ENCODE data around the gene PHF21B. TPM values are rescaled to one million over a fixed set of nuclear protein-coding genes. Genes with fewer than 3 reads are reported as not detected.
"Not testable (repeated sequence)": the region's sequence is repeated elsewhere in the genome, so short reads cannot be mapped to it uniquely, and the experiment has no call there.

The PHF21B gene
- total and polyA plus RNA-seq, 7 experiments from 2014 or later: not detected

GRCh38 chr22:44854641-44855040 lies 155.2 kb downstream of the PHF21B start:
- H3K4me3 Mint-ChIP-seq; H3K36me3 ChIP-seq (ENCODE audit: control insufficient read depth in 2 of 3, insufficient read depth in 3 of 3, low read length in 3 of 3); H3K36me3 Mint-ChIP-seq; H3K4me1 ChIP-seq (ENCODE audit: control insufficient read depth in 2 of 2, insufficient read depth in 2 of 2, low read length in 2 of 2); H3K27me3 Mint-ChIP-seq; ATAC-seq; POLR2A ChIA-PET; H3K27me3 ChIP-seq (ENCODE audit: control insufficient read depth in 2 of 2, insufficient read depth in 2 of 2, low read length in 2 of 2); H3K27ac Mint-ChIP-seq; intact Hi-C loops (cut with micrococcal nuclease); H3K4me1 Mint-ChIP-seq; H3K9me3 Mint-ChIP-seq; H3K9me3 ChIP-seq (ENCODE audit: control insufficient read depth in 2 of 3, low read length in 3 of 3); H3K4me3 ChIP-seq (ENCODE audit: low read length); CTCF ChIA-PET; H3K27ac ChIP-seq (ENCODE audit: low read depth, low read length); DNase-seq: not testable (repeated sequence)

- DNase-seq (no peak), ATAC-seq (no peak)
- intact Hi-C loops (cut with micrococcal nuclease): no loop called here
- Mint-ChIP-seq H3K27me3 (no peaks in the 10 kb centered on the region), H3K4me1 (no peaks in the 10 kb centered on the region), H3K36me3 (no peaks in the 10 kb centered on the region), H3K27ac (no peak overlapping the region), H3K9me3 (no peaks in the 10 kb centered on the region), H3K4me3 (no peak overlapping the region)
- no peaks in the 10 kb centered on the region for H3K27me3 ChIP-seq (ENCODE audit: control insufficient read depth in 2 of 2, insufficient read depth in 2 of 2, low read length in 2 of 2)
- H3K27ac ChIP-seq (ENCODE audit: low read depth, low read length): no peak overlapping the region
- H3K36me3 ChIP-seq (ENCODE audit: control insufficient read depth in 2 of 3, insufficient read depth in 3 of 3, low read length in 3 of 3): no peaks in the 10 kb centered on the region
- CTCF ChIA-PET: no interaction called here
- no peaks in the 10 kb centered on the region for H3K9me3 ChIP-seq (ENCODE audit: control insufficient read depth in 2 of 3, low read length in 3 of 3)
- H3K4me1 ChIP-seq (ENCODE audit: control insufficient read depth in 2 of 2, insufficient read depth in 2 of 2, low read length in 2 of 2): no peaks in the 10 kb centered on the region
- H3K4me3 ChIP-seq (ENCODE audit: low read length): no peak overlapping the region
- POLR2A ChIA-PET: no interaction called here
Measured at GRCh38 chr22:44850946-44851345, 158.9 kb downstream of the PHF21B start.

GRCh38 chr22:44848791-44849420 lies 160.9 kb downstream of the PHF21B start:
- CTCF ChIA-PET: no interaction called here

GRCh38 chr22:44848296-44848741 lies 161.5 kb downstream of the PHF21B start:
- no peak overlapping the region for H3K27ac ChIP-seq (ENCODE audit: low read depth, low read length)
- no peak for ATAC-seq
- no peaks in the 10 kb centered on the region for H3K27me3 ChIP-seq (ENCODE audit: control insufficient read depth in 2 of 2, insufficient read depth in 2 of 2, low read length in 2 of 2)
- H3K9me3 ChIP-seq (ENCODE audit: control insufficient read depth in 2 of 3, low read length in 3 of 3): no peaks in the 10 kb centered on the region
- ChIA-PET POLR2A (no interaction called here), CTCF (no interaction called here)
- peaks cover 0 to 5% (median 4%) of the 10 kb centered on the region in 5 donors for H3K36me3 Mint-ChIP-seq
- DNase-seq: no peak
- no peak overlapping the region for H3K4me3 Mint-ChIP-seq
- intact Hi-C loops (cut with micrococcal nuclease): no loop called here
- no peaks in the 10 kb centered on the region for H3K4me1 Mint-ChIP-seq
- H3K36me3 ChIP-seq (ENCODE audit: control insufficient read depth in 2 of 3, insufficient read depth in 3 of 3, low read length in 3 of 3): no peaks in the 10 kb centered on the region
- H3K4me1 ChIP-seq (ENCODE audit: control insufficient read depth in 2 of 2, insufficient read depth in 2 of 2, low read length in 2 of 2): no peaks in the 10 kb centered on the region
- H3K4me3 ChIP-seq (ENCODE audit: low read length): no peak overlapping the region
- peaks cover 0 to 20% (median 9%) of the 10 kb centered on the region in 11 donors for H3K9me3 Mint-ChIP-seq
- no peak overlapping the region for H3K27ac Mint-ChIP-seq
- peaks cover 0 to 5% (median 0%) of the 10 kb centered on the region in 5 donors for H3K27me3 Mint-ChIP-seq

More at GRCh38 chr22:44848791-44849420, 160.9 kb downstream of the PHF21B start:
- Histone ChIP-seq H3K27ac (ENCODE audit: low read depth, low read length) (no peak overlapping the region), H3K27me3 (ENCODE audit: control insufficient read depth in 2 of 2, insufficient read depth in 2 of 2, low read length in 2 of 2) (no peaks in the 10 kb centered on the region), H3K36me3 (ENCODE audit: control insufficient read depth in 2 of 3, insufficient read depth in 3 of 3, low read length in 3 of 3) (no peaks in the 10 kb centered on the region), H3K4me3 (ENCODE audit: low read length) (no peak overlapping the region), H3K4me1 (ENCODE audit: control insufficient read depth in 2 of 2, insufficient read depth in 2 of 2, low read length in 2 of 2) (no peaks in the 10 kb centered on the region), H3K9me3 (ENCODE audit: control insufficient read depth in 2 of 3, low read length in 3 of 3) (no peaks in the 10 kb centered on the region)
- Mint-ChIP-seq H3K27ac (no peak overlapping the region), H3K4me1 (no peaks in the 10 kb centered on the region), H3K27me3 (peaks cover 0 to 5% (median 0%) of the 10 kb centered on the region in 5 donors), H3K36me3 (peaks cover 0 to 5% (median 4%) of the 10 kb centered on the region in 5 donors), H3K4me3 (no peak overlapping the region), H3K9me3 (peaks cover 0 to 17% (median 9%) of the 10 kb centered on the region in 11 donors)
- intact Hi-C loops (cut with micrococcal nuclease): no loop called here
- POLR2A ChIA-PET: no interaction called here
- no peak for ATAC-seq
- DNase-seq: no peak

GRCh38 chr22:44847892-44848291 lies 161.9 kb downstream of the PHF21B start:
- Mint-ChIP-seq H3K27me3 (peaks cover 0 to 5% (median 0%) of the 10 kb centered on the region in 5 donors), H3K36me3 (peaks cover 0 to 5% (median 4%) of the 10 kb centered on the region in 5 donors), H3K4me1 (no peaks in the 10 kb centered on the region), H3K27ac (no peak overlapping the region), H3K9me3 (peaks cover 0 to 20% (median 9%) of the 10 kb centered on the region in 11 donors), H3K4me3 (no peak overlapping the region)
- no peak overlapping the region for H3K27ac ChIP-seq (ENCODE audit: low read depth, low read length)
- DNase-seq (no peak), ATAC-seq (no peak)
- CTCF ChIA-PET: no interaction called here
- H3K9me3 ChIP-seq (ENCODE audit: control insufficient read depth in 2 of 3, low read length in 3 of 3): no peaks in the 10 kb centered on the region
- POLR2A ChIA-PET: no interaction called here
- intact Hi-C loops (cut with micrococcal nuclease): no loop called here
- no peaks in the 10 kb centered on the region for H3K36me3 ChIP-seq (ENCODE audit: control insufficient read depth in 2 of 3, insufficient read depth in 3 of 3, low read length in 3 of 3)
- H3K4me1 ChIP-seq (ENCODE audit: control insufficient read depth in 2 of 2, insufficient read depth in 2 of 2, low read length in 2 of 2): no peaks in the 10 kb centered on the region
- H3K27me3 ChIP-seq (ENCODE audit: control insufficient read depth in 2 of 2, insufficient read depth in 2 of 2, low read length in 2 of 2): no peaks in the 10 kb centered on the region
- H3K4me3 ChIP-seq (ENCODE audit: low read length): no peak overlapping the region

- Mint-ChIP-seq H3K4me1 (no peaks in the 10 kb centered on the region), H3K4me3 (no peak overlapping the region), H3K36me3 (peaks cover 0 to 5% (median 4%) of the 10 kb centered on the region in 5 donors), H3K27ac (no peak overlapping the region), H3K9me3 (peaks cover 0 to 20% (median 9%) of the 10 kb centered on the region in 11 donors), H3K27me3 (peaks cover 0 to 5% (median 0%) of the 10 kb centered on the region in 5 donors)
- ChIA-PET CTCF (no interaction called here), POLR2A (no interaction called here)
- H3K4me1 ChIP-seq (ENCODE audit: control insufficient read depth in 2 of 2, insufficient read depth in 2 of 2, low read length in 2 of 2): no peaks in the 10 kb centered on the region
- intact Hi-C loops (cut with micrococcal nuclease): no loop called here
- no peak overlapping the region for H3K27ac ChIP-seq (ENCODE audit: low read depth, low read length)
- H3K9me3 ChIP-seq (ENCODE audit: control insufficient read depth in 2 of 3, low read length in 3 of 3): no peaks in the 10 kb centered on the region
- H3K4me3 ChIP-seq (ENCODE audit: low read length): no peak overlapping the region
- no peaks in the 10 kb centered on the region for H3K27me3 ChIP-seq (ENCODE audit: control insufficient read depth in 2 of 2, insufficient read depth in 2 of 2, low read length in 2 of 2)
- H3K36me3 ChIP-seq (ENCODE audit: control insufficient read depth in 2 of 3, insufficient read depth in 3 of 3, low read length in 3 of 3): no peaks in the 10 kb centered on the region
- DNase-seq: no peak
- ATAC-seq: no peak
Measured at GRCh38 chr22:44847380-44847779, 162.4 kb downstream of the PHF21B start.

GRCh38 chr22:44846726-44847275 lies 163.0 kb downstream of the PHF21B start:
- Histone ChIP-seq H3K27ac (ENCODE audit: low read depth, low read length) (no peak overlapping the region), H3K27me3 (ENCODE audit: control insufficient read depth in 2 of 2, insufficient read depth in 2 of 2, low read length in 2 of 2) (no peaks in the 10 kb centered on the region), H3K4me3 (ENCODE audit: low read length) (no peak overlapping the region), H3K4me1 (ENCODE audit: control insufficient read depth in 2 of 2, insufficient read depth in 2 of 2, low read length in 2 of 2) (no peaks in the 10 kb centered on the region), H3K36me3 (ENCODE audit: control insufficient read depth in 2 of 3, insufficient read depth in 3 of 3, low read length in 3 of 3) (no peaks in the 10 kb centered on the region), H3K9me3 (ENCODE audit: control insufficient read depth in 2 of 3, low read length in 3 of 3) (no peaks in the 10 kb centered on the region)
- DNase-seq (no peak), ATAC-seq (no peak)
- Mint-ChIP-seq H3K4me3 (no peak overlapping the region), H3K27me3 (peaks cover 0 to 5% (median 0%) of the 10 kb centered on the region in 5 donors), H3K36me3 (peaks cover 0 to 5% (median 4%) of the 10 kb centered on the region in 5 donors), H3K9me3 (peaks cover 0 to 20% (median 9%) of the 10 kb centered on the region in 11 donors), H3K27ac (no peak overlapping the region), H3K4me1 (no peaks in the 10 kb centered on the region)
- CTCF ChIA-PET: no interaction called here
- POLR2A ChIA-PET: no interaction called here
- intact Hi-C loops (cut with micrococcal nuclease): no loop called here

Data from naive thymus-derived CD4-positive, alpha-beta T cell (primary cell).